Mucosa of descending colon (tissue), 3 donors: ENCODE results near the gene CDK17. TPM values are rescaled to one million over a fixed set of nuclear protein-coding genes. Genes with fewer than 3 reads are reported as not detected.

Experiments
- ATAC-seq: fragments of 200-7000 bp; cut with Tn5 transposase; one replicate; pipeline ENCODE4 v1.9.1; 2020; ENCODE audit warnings: mild to moderate bottlenecking, moderate library complexity
- DNase-seq, 3 donors: peaks; one replicate each; pipeline ENCODE4 v3.0.0-alpha.2; 2020
- H3K36me3 ChIP-seq: fragments of 200-600 bp; one replicate; pipeline ENCODE4 v1.8.0; 2021; ENCODE audit warnings: low read depth, mild to moderate bottlenecking
- H3K4me1 ChIP-seq: fragments of 200-600 bp; one replicate; pipeline ENCODE4 v1.8.0; 2021; ENCODE audit warnings: low read depth, mild to moderate bottlenecking
- H3K4me3 ChIP-seq: fragments of 200-600 bp; one replicate; pipeline ENCODE4 v1.8.0; 2021; ENCODE audit warnings: mild to moderate bottlenecking
- H3K9me3 ChIP-seq: fragments of 200-600 bp; one replicate; pipeline ENCODE4 v1.8.0; 2021; ENCODE audit warnings: mild to moderate bottlenecking
- intact Hi-C, 2 donors: fragments of 100-400 bp; cut with DNase I in 1 of 2; cut with micrococcal nuclease in 1 of 2; formaldehyde crosslinking; loops; one replicate each; pipeline versions ENCODE4 v1.11.0 to v1.11.1; 2022; cut with DNase I, micrococcal nuclease
- total RNA-seq, 3 donors: library from RNA; stranded (reverse); fragmentation: NEBNext Ultra II Directional in 2 of 3; extraction: Animal tissue kit (Norgen Biotek cat#: 25700) in 2 of 3; gene quantifications; one replicate each; pipeline versions ENCODE4 v1.2.1 to v1.2.4, GENCODE V29; 2021 to 2023
- TF ChIP-seq, protein P1 (sequence below): fragments of 200-600 bp; IDR thresholded peaks from one replicate; pipeline ENCODE4 v1.8.0; 2022; ENCODE audit warnings: antibody characterized with exemption, mild to moderate bottlenecking
- donor health status: DM: no; HTN: no; CAD: no; lungs with moderate emphysema.
- donor health status: DM: no; HTN: no; CAD: no.
- donor health status: DM: no; HTN: yes; CAD: no.

The CDK17 gene
- total RNA-seq, 3 donors from 2014 or later, result 19.5 to 43.5 (median 24.0) TPM

DNA sequence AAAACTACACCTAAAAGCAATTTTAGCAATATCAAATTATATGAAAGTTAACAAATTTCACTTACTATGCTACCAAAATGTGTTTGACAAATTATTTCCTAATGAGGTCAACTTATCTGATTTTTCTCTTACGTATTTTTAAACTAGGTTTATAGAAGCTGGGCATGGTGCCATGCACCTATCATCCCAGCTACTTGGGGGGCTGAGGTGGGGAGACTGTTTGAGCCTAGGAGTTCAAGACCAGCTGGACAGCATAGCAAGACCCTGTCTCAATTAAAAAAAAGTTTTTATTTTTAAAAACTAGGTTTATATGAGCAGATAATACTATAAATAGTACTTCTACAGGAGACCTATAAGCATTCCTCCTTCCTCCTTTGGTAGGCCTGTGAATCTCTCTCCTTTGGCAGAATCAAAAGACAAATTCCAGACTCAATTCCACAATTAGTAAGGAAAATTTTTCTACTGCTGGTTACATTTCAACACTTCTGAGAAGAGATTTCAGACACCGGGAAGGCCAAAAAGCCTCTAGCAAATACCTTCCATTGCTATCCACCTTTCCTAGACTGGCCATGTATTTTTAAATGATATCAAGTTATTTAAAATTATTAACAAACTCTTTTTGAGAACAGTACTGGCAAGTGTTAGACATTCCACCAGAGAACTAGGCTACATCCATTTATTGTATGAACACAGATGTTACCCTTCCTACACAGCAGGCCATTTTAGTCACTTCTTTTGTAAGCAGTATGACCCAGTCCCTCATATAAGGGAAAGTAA lies 34.4 kb downstream of the CDK17 start:
- DNase-seq, result no peak
- Histone ChIP-seq H3K4me3 (no peak overlapping the region), H3K9me3 (no peaks in the 10 kb centered on the region), H3K4me1 (peaks cover 3% of the 10 kb centered on the region), H3K36me3 (no peaks in the 10 kb centered on the region)
- intact Hi-C loops, result no loop called here
- ATAC-seq, result no peak
- TF ChIP-seq, protein P1, sequence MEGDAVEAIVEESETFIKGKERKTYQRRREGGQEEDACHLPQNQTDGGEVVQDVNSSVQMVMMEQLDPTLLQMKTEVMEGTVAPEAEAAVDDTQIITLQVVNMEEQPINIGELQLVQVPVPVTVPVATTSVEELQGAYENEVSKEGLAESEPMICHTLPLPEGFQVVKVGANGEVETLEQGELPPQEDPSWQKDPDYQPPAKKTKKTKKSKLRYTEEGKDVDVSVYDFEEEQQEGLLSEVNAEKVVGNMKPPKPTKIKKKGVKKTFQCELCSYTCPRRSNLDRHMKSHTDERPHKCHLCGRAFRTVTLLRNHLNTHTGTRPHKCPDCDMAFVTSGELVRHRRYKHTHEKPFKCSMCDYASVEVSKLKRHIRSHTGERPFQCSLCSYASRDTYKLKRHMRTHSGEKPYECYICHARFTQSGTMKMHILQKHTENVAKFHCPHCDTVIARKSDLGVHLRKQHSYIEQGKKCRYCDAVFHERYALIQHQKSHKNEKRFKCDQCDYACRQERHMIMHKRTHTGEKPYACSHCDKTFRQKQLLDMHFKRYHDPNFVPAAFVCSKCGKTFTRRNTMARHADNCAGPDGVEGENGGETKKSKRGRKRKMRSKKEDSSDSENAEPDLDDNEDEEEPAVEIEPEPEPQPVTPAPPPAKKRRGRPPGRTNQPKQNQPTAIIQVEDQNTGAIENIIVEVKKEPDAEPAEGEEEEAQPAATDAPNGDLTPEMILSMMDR, result no peak

DNA sequence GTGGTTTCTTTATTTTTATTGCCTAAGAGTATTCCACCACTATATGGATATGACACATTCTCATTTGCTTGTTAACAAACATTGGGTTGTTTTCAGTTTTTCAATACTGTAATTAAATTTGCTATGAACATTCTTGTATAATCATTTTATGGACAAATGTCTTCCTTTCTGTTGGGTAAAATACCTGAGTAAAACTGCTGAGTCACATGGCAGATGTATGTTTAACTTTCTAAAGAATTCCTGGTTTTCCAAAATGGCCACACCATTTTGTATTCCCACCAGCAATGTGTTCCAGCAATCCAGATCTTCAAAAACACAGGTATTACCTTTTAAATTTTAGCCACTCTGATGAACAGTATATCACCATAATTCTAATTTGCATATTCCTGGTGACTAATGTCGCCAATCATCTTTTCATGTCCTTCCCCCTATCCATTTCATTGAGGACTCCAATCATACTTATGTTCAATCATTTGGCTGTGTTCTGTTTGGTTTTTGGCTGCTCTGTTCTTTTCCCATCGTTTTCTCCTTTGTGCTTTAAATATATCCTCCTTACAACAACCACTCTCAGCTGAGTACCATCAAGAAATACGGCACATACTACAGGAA lies 36.0 kb downstream of the CDK17 start:
- DNase-seq (no peak), ATAC-seq (no peak)
- Histone ChIP-seq H3K36me3 (no peaks in the 10 kb centered on the region), H3K4me1 (no peaks in the 10 kb centered on the region), H3K9me3 (no peaks in the 10 kb centered on the region), H3K4me3 (no peak overlapping the region)
- intact Hi-C loops, result no loop called here
- TF ChIP-seq, protein P1, result no peak

DNA sequence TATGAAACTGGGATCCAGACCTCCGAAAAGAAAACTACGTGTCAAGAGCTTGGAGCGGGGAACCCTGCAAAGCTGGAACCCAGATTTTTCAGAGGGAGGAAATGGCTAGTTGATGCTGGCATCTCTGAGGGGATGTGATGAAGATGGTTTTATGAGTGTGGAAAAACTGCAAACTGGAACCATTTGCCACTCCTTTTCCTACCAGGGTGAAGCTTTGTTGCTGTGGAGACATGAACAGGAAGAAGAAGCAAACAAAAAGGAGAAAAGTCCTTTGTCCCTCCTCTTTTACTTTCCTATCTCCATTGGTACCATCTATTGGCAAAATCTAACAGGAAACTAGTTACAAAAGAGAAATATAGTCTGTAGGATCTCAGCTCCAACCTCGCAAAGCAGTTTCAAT lies 39.2 kb downstream of the CDK17 start:
- intact Hi-C loops, result no loop called here
- TF ChIP-seq, protein P1, result no peak
- Histone ChIP-seq H3K4me1 (no peaks in the 10 kb centered on the region), H3K9me3 (no peaks in the 10 kb centered on the region), H3K4me3 (no peak overlapping the region), H3K36me3 (no peaks in the 10 kb centered on the region)
- no peak for DNase-seq
- ATAC-seq, result peak; percentile 38

DNA sequence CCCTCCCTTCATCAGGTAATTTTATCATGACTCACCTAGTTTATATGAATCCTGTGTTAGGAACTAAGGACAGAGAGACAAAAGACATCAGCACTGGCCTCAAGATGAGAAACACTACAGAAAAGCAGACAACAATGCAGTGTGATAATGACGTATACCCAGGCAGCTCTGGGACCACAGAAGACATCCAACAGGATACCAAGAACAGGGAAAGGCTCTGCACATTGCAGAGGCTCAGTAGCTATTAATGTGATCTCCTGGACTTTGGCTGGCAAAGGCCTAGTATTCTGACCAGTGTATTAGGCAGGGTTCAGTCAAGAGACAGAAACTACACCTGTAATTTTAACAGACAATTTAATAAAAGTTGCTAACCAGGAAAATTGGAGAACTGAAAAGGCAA lies 39.7 kb downstream of the CDK17 start:
- intact Hi-C loops, result no loop called here
- TF ChIP-seq, protein P1, result no peak
- no peaks in the 10 kb centered on the region for H3K9me3 ChIP-seq

DNA sequence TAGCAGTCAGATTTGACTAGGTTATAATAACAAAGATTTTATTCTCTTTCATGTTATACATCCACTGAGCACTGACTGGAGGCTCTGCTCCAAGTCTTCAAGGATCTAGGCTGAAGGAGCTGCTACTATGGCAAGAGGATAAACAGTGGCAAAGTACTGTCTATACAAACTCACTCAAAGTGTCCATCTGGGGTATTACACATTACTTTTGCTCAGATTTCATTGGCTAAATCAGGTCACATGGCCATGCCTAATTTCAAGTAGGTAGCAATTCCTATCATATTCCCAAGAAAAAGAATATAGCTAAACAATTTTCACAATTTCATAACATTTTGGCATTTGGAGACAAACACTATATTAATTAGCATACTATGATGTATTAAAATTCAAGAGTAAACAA lies 40.9 kb downstream of the CDK17 start:
- H3K4me3 ChIP-seq, result no peak overlapping the region
- ATAC-seq (no peak), DNase-seq (no peak)
- H3K9me3 ChIP-seq, result no peaks in the 10 kb centered on the region
- no peaks in the 10 kb centered on the region for H3K36me3 ChIP-seq
- TF ChIP-seq, protein P1, result no peak
- peaks cover 5% of the 10 kb centered on the region for H3K4me1 ChIP-seq
- intact Hi-C loops, result no loop called here

More for the DNA sequence above, 39.7 kb downstream of the CDK17 start:
- H3K4me3 ChIP-seq, result no peak overlapping the region
- DNase-seq (no peak), ATAC-seq (no peak)
- peaks cover 4% of the 10 kb centered on the region for H3K4me1 ChIP-seq
- H3K36me3 ChIP-seq, result no peaks in the 10 kb centered on the region
